MV-4-11 (cell line): Measurements from ENCODE around the gene RASSF10.

Experiments used
- DNase-seq: peaks from one replicate; lab custom pipeline; 2025; lab: John Stamatoyannopoulos, UW

Gene RASSF10

GRCh38 chr11:13008625-13009475 lies at the start of gene RASSF10:
Gene RASSF10, plus strand, starts transcription at chr11:13009316. Its CDS starts 261 bp downstream, at chr11:13009577.
- no peak for DNase-seq

GRCh38 chr11:12961615-12962014 lies 47.5 kb upstream of the RASSF10 start:
- DNase-seq: no peak

GRCh38 chr11:12962306-12962705 lies 46.8 kb upstream of the RASSF10 start:
- DNase-seq: peak; percentile 47

- DNase-seq: no peak
Observed at GRCh38 chr11:12963051-12963450, 46.1 kb upstream of the RASSF10 start.

- peak; percentile 30 for DNase-seq
Observed at GRCh38 chr11:12963792-12964536, 45.2 kb upstream of the RASSF10 start.

- DNase-seq: no peak
Observed at GRCh38 chr11:12964650-12965049, 44.5 kb upstream of the RASSF10 start.

GRCh38 chr11:12966002-12966401 lies 43.1 kb upstream of the RASSF10 start:
- DNase-seq: no peak

- no peak for DNase-seq
Observed at GRCh38 chr11:12968101-12968500, 41.0 kb upstream of the RASSF10 start.

- DNase-seq: no peak
Observed at GRCh38 chr11:12968826-12969225, 40.3 kb upstream of the RASSF10 start.

- no peak for DNase-seq
Observed at GRCh38 chr11:12971955-12972354, 37.2 kb upstream of the RASSF10 start.

GRCh38 chr11:12973528-12974181 lies 35.5 kb upstream of the RASSF10 start:
- DNase-seq: no peak

GRCh38 chr11:12975195-12975594 lies 33.9 kb upstream of the RASSF10 start:
- DNase-seq: peak; percentile 62

GRCh38 chr11:12979928-12980689 lies 29.0 kb upstream of the RASSF10 start:
- DNase-seq: peak; percentile 55

- DNase-seq: no peak
Observed at GRCh38 chr11:12981676-12982522, 27.2 kb upstream of the RASSF10 start.

GRCh38 chr11:12983336-12983735 lies 25.8 kb upstream of the RASSF10 start:
- no peak for DNase-seq

- no peak for DNase-seq
Observed at GRCh38 chr11:12986194-12986898, 22.8 kb upstream of the RASSF10 start.

- DNase-seq: peak; percentile 3
Observed at GRCh38 chr11:12989428-12990161, 19.5 kb upstream of the RASSF10 start.

GRCh38 chr11:12990162-12990480 lies 19.0 kb upstream of the RASSF10 start:
- DNase-seq: no peak

- DNase-seq: no peak
Observed at GRCh38 chr11:12991426-12991825, 17.7 kb upstream of the RASSF10 start.

- DNase-seq: no peak
Observed at GRCh38 chr11:12993626-12994025, 15.5 kb upstream of the RASSF10 start.
